HG03354 (cell line): ENCODE results near the gene BCAN.

Experiments used
- ATAC-seq: cut with Tn5 transposase; IDR thresholded peaks from one replicate; pipeline ENCODE4 v1.9.1; 2021; ENCODE audit warnings: mild to moderate bottlenecking; ENCODE audit not compliant: unreplicated experiment, poor library complexity, severe bottlenecking

BCAN gene

DNA sequence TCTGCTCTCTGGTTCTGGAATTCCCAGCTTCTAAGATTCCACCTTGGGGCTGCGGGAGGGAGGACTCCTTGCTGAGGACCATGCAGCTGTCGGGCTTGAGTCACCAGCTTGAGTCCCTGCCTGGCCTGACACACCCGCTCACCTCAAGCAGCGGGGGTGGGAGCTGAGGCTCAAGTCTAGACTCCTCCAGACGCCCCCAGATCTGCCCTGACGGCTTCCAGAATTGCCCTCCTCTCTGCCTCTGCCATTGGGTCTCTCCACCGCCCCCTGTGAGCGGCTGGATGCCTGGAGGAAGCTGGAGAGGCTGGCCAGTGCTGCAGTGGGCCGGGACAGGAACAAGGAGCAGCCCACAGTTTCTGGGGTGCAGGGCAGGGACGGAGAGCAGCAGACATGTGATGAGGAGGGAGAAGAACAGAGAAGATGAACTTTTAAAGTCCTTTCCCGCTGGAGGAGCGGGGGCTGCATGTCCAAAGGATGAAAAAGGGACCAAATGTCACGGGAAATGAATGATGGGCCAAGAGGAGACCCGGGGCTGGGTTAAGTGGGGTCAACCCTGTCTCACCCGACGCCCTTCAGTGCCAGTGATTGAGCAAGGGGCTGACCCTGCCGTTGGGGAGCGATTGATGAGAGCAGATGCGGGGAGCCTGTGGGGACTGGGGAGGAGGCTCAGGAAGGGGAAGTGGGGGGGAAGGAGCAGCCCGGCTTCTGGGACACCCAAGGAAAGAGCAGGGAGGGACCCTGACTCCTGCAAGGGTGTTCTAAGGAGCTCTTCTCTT is 49.9 kb downstream of the BCAN start:
- ATAC-seq: no peak

DNA sequence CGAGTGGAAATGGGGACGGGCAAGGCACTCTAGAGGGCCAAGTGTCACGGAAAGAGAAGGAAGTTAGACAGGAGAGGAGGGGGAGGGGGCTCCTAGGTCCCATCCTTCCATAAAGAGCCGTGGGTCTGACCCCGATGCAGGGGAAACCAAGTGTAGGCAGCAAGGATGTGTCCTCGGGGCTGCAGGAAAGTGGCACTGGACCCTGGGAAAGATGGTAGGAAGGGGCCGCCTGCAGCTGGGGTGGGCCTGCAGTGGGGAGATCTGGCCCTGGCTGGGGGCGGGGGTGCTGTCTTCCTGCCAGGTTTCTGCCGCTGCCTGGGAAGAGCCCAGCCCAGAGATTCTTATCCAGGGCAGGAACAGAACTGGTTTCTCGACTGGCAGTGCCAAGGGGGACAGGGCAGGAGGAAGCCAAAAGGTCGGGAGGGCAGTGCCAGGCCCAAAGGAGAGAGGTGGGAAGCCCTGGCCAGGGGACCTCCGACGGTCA is 50.6 kb downstream of the BCAN start:
- ATAC-seq: no peak

DNA sequence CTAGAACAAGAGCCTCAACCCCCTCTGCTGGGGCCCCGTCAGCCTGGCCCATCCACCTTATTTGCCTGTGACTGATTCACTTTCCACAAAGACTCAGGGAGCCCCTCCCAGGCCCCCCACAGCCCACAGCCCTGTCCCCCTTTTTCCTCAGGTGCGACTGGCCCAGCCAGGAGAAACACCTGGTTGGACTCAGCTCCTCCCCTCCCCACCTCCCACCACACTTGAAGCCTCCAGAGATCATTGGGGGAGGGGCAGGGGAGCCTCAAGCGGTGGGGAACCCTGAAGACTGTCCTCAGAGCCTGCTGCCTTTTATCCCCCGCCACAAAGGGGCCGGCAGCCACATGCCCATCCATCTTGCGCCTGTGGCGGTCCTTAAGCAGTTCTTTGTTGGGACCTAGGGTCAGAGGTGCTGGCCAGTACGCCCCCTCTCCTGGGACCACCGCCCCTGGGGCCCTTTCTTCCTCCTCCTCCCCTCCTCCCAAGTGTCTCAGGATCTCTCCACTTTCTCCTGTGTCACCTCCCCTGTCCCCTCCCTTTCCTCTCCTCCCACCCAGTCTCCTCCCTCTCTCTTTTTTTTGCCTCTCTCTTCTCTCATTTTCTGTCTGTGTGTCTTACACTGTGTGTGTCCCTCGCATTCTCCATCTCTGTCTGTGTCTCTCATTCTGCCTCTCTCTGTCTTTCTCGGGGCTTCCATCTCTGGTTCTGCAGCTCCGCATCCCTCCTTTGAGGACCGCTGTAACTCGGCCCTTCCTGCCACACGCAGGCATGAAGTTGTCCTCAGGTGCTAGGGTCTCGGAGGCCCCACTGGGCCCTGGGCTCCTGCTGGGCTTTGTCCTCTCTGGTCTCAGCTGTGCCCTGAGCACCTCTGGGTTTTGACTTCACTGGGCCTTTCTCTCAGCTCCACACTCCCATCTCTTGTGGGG is 51.3 kb downstream of the BCAN start:
- ATAC-seq: no peak

DNA sequence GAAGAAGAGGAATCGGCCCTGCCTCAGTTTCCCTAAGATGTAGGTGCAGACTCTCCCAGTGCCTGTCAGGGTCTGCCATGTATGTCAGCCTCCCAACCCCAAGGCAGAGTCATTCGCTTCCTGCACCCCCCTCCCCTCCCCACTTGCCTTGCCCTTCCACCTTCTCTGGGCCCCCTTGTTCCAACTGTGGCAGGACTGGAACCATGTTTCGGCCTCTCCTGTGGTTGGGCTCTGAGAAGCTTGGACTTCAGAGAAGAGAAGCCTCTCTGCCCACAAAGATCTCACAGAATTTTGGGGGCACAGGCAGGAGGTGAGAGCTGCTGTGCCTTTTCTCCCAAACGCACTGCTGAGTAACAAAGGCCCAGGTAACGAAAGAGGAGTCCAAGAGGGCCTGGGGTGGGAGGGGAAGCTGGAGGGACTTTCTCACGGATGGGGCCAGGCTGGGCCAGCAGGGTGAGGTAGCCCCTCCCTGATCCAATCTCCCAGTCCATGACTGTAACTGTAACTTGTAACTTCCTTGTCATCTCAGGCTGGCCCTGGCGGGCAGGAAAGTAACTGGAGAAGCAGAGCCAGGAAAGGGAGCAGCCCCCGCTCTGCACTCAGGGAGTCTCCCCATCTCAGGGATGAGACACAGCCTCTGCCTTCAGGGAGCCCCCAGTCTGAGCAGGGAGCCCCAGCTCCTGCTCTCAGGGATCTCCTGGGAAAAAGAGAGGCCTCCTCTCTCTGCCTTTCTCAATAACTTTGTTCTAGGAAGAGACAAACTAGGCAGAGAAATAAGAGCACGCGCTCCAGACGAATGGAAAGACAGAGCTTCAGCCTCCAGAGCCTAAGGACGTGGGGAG is 52.2 kb downstream of the BCAN start:
- no peak for ATAC-seq

DNA sequence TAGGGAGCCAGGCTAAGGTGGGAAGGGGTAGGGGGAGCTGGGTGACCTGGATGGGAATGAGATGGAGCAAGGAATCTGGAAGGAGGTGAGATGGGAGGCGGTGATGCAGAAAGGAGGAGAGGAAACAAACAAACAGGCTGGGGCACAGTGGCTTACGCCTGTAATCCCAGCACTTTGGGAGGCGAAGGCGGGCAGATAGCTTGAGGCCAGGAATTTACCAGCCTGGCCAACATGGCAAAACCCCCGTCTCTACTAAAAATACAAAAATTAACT is 52.7 kb downstream of the BCAN start:
- ATAC-seq: no peak

DNA sequence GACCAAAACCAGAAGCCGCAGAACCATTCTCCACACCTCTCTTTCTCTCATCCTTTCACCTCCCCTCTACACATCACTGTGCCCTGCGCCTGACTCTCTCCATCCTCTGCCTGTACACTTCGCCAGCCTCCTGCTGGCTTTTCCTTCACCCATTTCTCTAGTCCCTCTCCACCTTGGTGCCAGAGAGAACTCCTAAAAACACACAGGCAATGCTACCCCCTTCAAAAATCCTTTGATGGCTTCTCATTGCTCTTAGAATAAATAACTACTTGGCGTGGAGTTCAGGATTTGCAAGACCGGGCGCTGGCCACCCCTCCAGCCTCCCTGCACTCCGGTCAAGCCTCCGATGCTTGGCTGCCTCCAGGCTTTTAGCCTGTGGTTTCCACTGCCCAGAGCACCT is 54.8 kb downstream of the BCAN start:
- ATAC-seq: no peak

DNA sequence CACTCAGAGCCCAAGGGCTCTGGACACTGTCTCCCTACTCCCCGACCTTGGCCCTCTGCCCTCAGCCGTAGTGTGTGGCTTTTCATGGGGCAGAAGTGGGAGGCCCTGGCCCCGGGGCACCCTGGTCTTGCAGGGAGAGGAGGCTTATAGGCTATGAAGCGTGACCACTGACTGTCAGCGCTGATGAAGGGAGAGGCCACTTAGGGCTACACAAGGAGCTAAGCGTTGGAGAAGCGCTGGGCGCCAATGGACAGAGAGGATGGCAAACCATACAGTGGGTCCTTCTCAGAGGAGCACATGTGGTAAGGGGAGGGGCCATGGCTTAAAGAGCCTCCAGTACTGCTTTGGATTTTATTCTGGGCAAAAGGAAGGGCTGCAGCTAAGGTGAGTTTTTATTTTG is 55.6 kb downstream of the BCAN start:
- ATAC-seq: no peak

DNA sequence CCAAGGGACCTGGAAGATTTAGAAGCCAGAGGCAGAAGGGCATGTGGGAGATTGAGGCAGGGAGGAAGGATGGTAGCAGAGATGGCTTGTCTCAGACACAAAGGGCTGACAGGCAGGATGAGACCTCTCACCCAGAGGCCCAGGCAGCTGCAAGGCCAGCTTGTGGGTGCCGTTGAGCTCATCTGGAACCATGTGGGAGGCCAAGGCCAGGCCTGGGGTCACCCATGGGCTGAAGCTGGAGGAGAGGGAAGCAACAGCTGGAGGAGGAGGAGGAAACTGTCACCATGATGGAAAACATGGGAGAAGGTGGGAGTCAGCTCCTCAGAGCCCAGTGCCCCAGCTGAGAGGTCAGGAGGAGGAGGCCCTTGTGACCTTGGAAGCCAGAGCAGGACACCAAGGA is 57.1 kb downstream of the BCAN start:
- ATAC-seq: no peak

DNA sequence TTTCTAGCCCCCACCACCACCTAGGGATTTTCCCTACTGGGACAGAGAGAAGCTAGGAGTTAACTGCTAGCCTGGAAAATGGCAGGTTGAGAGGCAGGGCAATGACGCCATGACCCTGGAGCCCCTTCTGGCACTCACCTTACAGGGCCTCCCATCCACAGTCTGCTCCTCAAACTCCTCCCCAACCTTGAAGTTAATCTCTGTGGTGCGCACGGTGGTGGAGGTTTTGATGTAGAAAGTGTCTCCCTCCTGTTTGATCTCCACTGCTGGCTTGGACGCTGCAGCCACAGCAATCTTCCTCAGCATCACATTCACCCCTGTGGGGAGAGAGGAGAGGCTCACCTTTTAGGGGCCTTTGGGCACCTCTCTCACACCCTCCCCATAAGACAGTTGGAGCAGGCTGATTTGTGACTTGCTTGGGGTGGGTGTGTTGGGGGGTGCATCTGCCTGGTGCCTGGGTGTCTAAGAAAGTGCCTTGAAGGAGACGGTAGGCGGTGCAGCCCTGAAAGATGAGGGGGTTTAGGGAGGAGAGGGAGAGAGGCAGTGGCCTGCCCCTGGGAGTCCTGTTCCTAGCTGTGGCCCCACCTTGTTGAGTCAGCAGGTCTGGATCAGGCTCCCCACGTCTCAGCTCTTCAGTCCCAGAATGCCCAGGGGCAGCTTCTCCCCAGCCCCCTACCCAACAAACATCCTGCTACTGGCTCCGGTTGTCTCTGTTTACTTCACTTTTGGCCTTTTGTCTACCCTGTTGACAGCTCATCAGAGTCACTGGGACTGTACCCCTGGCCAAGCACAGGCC is 59.0 kb downstream of the BCAN start:
- no peak for ATAC-seq

DNA sequence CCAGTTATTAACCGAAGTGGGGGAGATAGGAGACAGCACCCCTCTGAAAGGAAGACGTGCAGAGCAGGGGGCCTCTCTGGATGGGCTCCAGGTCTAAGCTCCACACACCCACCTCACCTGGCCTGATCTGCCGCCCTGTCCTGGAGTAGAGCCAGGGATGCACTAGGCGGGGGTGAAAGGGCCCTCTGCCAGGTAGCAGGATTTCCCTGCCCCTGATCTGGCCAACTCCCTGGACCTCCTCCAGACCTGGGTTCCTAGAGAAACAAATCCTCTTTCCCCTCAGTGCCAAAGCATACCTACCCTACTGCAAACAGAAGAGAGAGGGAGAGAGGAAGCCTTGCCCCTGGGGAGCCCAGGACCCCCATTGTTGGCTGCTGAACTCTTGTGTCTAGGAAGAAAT is 61.4 kb downstream of the BCAN start:
- ATAC-seq: no peak

DNA sequence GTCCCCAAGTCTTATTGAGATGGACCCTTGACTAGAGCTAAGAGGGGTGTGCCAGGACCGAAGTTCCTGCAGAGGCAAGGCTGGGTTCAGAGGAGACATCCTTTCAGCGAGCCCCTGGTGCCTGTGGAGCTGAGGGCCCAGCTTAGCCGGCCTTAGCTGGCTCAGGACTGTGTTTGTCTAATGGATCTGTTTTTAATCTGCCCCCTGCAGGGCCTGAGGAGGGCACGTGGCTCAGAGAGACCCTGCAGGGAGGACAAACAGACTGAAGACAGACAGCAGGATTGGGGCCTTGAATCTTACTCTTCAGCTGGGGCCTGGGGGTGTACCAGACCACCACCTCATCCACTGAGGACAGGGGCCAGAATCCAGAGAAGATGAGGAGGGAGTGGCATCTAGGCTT is 61.8 kb downstream of the BCAN start:
- no peak for ATAC-seq

DNA sequence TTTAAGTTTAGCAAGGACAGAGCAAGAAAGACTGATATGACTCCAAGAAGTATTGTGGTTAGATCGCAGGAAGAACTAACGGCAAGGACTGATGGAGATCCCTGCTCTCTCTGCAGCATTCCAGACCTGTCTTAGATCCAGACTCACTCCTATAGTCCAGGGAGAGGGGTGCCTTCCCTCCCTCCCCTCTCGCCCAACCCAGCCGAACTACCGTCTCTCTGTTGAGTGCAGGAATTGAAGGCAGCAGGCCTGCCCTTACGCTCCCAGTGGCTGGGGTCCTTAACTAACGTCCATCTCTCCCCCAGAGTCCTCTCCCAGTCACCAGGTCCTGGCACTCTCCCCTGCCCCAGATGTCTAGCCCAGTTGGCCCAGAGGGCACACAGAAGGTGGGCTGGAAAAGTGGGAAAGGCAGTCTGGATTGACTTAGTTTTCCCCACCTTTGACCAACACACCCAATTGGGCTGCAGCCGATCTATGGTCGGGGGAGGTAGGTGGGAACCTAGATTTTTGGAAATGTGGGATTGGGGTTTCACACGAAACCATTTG is 62.3 kb downstream of the BCAN start:
- ATAC-seq: no peak

DNA sequence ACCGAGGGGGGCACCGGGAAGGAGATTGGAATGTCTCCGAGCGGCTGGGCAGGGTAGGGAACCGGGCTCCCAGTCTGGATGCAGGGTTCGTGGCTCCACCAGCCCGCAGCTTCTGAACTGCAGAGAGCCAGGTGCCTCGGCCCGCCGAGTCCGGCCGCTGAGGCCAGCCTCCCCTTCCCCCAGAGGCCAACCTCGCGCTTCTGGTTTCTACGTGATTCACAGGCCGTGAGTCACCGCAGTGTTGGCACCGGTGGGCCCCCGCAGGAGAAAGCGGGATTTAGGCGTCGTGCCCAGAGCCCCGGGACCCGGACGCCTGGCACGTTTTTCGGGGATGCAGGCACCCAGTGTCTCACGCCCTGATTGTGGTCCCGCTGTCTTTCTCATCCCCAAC is 63.0 kb downstream of the BCAN start:
- no peak for ATAC-seq

DNA sequence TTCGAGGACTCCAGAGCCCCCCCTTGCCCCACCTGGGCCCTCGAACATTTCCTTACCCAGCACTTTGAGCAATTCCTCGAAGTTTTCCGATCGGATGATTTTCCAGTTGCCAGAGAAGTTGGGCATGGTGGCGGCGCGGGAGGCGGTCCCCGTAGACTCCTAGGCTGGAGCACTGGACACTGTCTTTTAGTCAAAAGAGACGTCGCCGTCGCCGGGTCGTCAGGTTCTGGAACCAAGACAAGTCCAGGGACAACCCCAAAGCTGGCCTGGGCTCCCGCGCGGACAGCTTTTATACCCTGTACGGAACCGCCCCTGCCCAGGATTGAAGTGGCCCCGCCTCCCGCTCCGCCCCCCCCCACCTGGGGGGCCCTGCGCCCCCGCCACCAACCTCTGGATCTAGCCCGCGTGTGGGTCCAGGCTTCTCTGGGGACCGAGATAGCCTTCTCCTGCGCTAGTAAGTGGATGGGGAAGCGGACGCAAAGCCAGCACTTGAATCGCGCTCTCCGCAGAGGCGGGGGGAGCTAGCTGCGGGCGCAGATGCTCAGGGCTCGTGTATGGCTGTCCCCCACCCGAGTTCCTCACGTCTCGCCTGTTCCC is 63.5 kb downstream of the BCAN start, which contains the start of gene CRABP2:
Gene CRABP2, minus strand, starts transcription at position 263 of the 597 bp plus-strand sequence. Its CDS starts 137 bp downstream, at position 126.
- no peak for ATAC-seq

DNA sequence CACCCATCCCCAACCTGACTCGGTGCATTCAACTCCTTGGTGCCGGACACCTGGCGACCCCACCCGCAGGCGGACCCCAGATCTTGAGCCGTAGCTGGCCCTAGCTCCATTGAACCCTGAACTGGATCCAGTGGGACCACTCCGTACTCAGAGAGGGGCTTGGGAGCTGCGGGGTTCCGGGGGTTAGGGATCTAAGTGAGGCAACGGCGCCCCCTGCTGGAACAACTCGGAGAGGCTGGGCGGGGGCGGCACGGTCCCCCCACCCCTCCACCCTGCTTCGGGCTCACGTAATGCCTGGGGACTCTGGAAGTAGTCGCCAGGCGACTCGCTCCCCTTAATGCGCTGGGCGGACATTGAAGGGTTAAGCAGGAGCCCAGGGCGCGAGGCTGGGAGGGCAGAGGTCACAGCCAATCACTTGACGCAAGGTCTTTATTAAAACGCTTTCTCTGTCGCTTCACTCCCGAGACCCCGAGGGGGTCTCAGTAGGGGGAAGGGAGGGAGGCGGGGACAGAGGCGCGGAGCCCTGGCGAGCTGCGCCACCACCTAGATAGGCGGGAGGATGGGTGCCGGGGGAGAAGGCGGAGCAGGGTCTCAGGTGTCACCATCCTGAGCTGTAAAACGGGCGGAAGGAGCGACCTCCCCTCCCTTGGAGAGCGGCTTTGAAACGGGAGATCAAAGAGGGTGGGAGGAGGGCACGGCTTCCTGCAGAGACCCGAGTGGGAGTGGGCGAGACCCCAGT is 64.2 kb downstream of the BCAN start:
- ATAC-seq: no peak

DNA sequence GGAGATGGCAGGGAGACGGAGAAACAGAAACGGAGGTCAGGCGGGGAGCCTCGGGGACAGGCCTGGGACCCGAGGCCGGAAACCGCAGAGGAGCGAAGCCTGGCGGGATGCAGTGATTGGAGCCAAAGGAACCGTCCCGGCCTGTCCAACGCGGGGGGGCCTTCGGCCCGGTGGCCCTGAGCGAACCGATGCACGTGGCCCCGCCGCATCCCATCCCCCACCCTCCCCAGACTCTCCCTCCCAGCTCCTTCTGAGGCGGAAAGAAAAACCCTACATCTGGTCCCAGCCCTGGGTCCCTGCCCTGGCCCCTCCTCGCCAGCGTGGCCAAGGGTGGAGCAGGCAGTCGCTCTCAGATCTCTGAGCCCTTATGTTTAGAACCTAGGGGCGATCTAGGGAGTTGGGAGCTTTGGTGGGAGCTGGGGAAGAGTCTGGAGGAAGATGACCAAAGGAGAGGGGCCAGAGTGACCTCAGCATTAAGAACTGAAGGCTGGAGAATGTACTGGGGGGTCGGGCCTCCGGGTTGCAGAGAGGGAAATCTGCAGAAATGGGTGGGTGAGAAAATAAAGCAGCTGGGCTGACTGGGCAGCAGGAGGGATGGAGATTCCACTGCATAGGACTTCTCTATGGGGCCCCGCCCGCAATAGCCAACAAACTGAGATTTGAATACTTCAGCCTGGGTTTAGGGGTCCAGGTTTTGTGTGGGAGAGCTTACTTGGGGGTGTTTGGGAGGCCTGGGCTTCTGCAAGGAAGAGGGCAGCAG is 64.9 kb downstream of the BCAN start:
- ATAC-seq: no peak

DNA sequence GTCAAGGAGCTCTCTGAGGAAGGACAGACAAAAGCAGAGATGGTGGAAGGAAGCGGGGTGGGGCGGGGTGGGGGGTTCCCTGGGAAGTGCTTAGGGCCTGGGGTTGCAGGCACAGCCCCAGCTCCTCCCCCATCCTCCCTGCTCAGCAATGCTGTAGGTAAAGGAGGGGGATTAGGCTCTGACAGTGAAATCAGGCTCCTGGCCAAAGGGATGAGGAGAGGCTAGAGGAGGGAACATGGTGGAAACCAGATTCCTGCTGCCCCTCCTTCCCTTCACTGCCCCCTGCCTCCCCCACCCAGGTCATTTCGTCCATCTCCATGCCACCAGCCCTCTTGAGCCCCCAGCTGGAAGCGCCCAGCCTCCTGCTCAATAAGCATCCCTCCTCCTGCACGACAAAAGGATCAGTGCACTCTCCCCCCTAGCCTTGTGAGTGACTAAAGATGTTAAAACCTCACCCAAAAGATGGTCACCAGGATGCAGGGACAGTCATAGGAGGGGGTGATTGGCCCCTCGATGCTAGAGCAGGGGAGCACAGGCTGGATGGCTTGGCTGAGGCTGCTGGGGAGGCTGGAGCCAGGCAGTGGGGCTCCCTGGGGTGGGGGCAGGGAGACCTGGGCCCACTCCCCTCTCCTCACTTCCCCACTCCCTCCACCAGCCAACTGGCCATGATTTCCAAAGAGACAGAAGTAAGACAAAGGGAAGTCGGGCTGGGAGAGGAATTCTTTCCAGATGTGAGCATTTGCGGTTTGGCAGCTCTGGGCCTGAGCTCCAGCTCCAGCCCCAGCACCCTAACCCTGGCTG is 65.7 kb downstream of the BCAN start:
- ATAC-seq: no peak
